ENCODE results near the gene RXRA.

RXRA gene

DNA sequence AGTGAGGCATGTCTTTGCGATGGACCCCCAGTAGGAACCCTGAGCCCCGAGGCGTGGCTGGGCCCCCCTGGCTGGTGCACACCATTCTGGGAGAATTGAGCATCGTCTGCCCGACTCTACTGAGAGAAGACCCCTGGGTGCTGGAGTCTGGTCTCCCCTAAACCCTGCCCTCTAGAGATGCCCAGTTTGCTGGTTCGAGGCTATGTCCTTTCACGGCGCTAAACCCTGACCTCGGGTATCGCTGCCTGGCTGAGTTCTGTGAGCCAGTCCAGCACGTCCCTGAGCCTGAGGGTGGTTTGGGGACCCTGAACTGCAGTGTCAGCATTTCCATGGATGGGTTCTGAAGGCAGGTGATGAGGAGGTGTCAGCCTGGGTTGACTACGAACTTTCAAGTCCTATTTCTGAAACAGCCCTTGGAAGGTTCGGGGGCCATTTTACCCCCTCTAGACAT is 128.8 kb downstream of the RXRA start:
- TF ChIP-seq POLR2AphosphoS5 (IDR thresholded peaks at IDR 0.05; ENCODE audit: low read depth, low read length) (no peak), FOXP2 (optimal IDR thresholded peaks at IDR 0.05; ENCODE audit: borderline replicate concordance, extremely low read depth, extremely low read length, insufficient read depth) (no peak), SIN3A (IDR thresholded peaks at IDR 0.05; ENCODE audit: borderline replicate concordance, insufficient read depth, low read length) (no peak), TAF1 (IDR thresholded peaks at IDR 0.05; ENCODE audit: borderline replicate concordance, insufficient read depth, low read length) (no peak)
- TF ChIP-seq, protein P1, sequence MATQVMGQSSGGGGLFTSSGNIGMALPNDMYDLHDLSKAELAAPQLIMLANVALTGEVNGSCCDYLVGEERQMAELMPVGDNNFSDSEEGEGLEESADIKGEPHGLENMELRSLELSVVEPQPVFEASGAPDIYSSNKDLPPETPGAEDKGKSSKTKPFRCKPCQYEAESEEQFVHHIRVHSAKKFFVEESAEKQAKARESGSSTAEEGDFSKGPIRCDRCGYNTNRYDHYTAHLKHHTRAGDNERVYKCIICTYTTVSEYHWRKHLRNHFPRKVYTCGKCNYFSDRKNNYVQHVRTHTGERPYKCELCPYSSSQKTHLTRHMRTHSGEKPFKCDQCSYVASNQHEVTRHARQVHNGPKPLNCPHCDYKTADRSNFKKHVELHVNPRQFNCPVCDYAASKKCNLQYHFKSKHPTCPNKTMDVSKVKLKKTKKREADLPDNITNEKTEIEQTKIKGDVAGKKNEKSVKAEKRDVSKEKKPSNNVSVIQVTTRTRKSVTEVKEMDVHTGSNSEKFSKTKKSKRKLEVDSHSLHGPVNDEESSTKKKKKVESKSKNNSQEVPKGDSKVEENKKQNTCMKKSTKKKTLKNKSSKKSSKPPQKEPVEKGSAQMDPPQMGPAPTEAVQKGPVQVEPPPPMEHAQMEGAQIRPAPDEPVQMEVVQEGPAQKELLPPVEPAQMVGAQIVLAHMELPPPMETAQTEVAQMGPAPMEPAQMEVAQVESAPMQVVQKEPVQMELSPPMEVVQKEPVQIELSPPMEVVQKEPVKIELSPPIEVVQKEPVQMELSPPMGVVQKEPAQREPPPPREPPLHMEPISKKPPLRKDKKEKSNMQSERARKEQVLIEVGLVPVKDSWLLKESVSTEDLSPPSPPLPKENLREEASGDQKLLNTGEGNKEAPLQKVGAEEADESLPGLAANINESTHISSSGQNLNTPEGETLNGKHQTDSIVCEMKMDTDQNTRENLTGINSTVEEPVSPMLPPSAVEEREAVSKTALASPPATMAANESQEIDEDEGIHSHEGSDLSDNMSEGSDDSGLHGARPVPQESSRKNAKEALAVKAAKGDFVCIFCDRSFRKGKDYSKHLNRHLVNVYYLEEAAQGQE (IDR thresholded peaks at IDR 0.05; ENCODE audit: insufficient read depth in 1 of 2, low read depth in 2 of 2, low read length in 2 of 2) = no peak

DNA sequence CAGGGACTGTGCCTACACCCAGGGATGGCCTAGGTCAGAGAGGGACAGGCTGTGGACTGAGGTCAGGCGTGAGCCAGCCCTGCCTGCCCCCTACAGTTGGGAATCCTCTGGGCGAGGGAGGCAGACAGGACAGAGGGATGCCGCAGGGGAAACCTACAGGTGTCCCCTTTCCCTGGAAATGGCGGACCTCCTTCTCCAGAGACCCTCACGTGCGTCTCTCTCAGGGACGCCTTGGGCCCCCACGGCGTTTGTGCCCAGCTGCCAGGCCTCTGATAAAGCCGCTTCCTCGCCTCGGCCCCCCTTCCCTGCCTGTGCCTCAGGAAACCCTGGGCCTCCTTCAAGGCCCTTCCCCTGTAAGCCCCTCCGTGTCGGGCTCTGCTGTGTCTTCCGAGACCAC is 129.3 kb downstream of the RXRA start:
- no peak for TF ChIP-seq POLR2AphosphoS5 (IDR thresholded peaks at IDR 0.05; ENCODE audit: low read depth, low read length)
- no peak for TF ChIP-seq TAF1 (IDR thresholded peaks at IDR 0.05; ENCODE audit: borderline replicate concordance, insufficient read depth, low read length)
- TF ChIP-seq FOXP2 (optimal IDR thresholded peaks at IDR 0.05; ENCODE audit: borderline replicate concordance, extremely low read depth, extremely low read length, insufficient read depth) = no peak
- TF ChIP-seq, protein P1 (IDR thresholded peaks at IDR 0.05; ENCODE audit: insufficient read depth in 1 of 2, low read depth in 2 of 2, low read length in 2 of 2) = no peak
- no peak for TF ChIP-seq SIN3A (IDR thresholded peaks at IDR 0.05; ENCODE audit: borderline replicate concordance, insufficient read depth, low read length)

DNA sequence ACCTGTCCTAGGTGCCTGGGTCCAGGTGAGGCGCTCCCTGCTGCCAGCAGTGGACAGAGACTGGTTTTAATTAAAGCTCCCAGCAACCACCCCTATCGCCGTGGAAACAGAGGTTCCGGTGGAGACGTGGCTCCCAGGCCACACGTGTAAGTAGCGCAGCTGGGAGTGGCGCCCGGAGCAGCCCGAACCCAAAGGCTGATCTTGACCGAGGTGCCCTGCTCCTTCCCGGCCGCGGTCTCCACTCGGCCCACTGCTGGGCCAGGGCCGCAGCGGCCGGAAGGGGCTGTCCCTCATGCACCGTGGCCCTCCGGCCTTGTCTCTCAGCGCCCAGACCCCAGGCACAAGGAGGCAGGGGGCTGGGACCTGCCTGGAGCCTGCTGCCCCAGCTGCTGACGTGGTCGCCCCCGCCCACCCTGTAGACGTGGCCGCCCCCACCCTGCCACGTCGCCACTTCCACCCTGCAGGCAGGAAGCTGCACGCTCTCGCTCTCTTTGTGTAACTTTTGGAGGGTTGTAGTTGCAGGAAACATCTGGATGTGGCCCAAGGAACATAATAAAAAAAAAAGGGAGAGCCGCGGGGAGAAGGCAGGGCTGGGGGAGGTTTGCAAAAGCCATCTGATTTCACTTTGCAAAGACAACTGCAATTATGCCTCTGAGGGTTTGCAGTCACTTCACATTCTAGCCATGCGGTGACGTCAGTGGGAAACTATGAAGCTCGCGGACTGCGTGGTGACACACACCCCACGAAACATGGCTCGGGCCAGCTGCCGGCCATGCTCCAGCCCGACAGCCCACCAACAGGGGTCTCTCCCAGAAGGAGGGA is 129.9 kb downstream of the RXRA start:
- TF ChIP-seq TAF1 (IDR thresholded peaks at IDR 0.05; ENCODE audit: borderline replicate concordance, insufficient read depth, low read length) (peak; percentile 7; the same call in 1 of the 2 replicates), POLR2AphosphoS5 (IDR thresholded peaks at IDR 0.05; ENCODE audit: low read depth, low read length) (0 out of 2 replicates have a peak, but pooled peaks have one; percentile 30), FOXP2 (optimal IDR thresholded peaks at IDR 0.05; ENCODE audit: borderline replicate concordance, extremely low read depth, extremely low read length, insufficient read depth) (no peak), SIN3A (IDR thresholded peaks at IDR 0.05; ENCODE audit: borderline replicate concordance, insufficient read depth, low read length) (peak; percentile 11; the same call in 1 of the 2 replicates)
- TF ChIP-seq, protein P1 (IDR thresholded peaks at IDR 0.05; ENCODE audit: insufficient read depth in 1 of 2, low read depth in 2 of 2, low read length in 2 of 2) = peak in 1 of 2 experiments; percentile 31; a peak in 1 of 4 replicates

DNA sequence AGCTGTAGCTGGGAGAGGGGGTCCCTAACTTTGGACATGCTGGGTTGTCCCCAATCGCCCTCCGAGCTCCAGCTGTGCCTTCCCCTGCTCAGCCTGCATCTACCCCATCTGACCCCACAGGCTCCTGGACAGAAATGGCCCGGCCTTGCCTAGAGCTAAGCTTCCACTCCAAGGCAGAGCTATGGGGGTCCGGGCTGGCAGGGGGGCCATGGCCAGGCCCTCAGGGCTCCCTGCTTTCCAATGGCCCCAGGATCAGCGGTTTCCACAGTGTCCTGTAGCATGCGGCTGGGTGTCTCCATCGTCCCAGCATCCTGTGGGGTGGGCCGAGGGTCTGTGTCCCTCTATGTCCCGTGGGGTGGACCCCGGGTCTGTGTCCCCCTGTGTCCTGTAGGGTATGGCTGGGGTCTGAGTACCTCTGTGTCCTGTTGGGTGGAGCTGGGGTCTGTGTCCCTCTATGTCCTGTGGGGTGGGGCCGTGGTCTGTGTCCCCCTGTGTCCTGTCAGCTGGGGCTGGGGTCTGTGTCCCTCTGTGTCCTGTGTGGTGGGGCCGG is 130.6 kb downstream of the RXRA start:
- TF ChIP-seq TAF1 (IDR thresholded peaks at IDR 0.05; ENCODE audit: borderline replicate concordance, insufficient read depth, low read length) = no peak

DNA sequence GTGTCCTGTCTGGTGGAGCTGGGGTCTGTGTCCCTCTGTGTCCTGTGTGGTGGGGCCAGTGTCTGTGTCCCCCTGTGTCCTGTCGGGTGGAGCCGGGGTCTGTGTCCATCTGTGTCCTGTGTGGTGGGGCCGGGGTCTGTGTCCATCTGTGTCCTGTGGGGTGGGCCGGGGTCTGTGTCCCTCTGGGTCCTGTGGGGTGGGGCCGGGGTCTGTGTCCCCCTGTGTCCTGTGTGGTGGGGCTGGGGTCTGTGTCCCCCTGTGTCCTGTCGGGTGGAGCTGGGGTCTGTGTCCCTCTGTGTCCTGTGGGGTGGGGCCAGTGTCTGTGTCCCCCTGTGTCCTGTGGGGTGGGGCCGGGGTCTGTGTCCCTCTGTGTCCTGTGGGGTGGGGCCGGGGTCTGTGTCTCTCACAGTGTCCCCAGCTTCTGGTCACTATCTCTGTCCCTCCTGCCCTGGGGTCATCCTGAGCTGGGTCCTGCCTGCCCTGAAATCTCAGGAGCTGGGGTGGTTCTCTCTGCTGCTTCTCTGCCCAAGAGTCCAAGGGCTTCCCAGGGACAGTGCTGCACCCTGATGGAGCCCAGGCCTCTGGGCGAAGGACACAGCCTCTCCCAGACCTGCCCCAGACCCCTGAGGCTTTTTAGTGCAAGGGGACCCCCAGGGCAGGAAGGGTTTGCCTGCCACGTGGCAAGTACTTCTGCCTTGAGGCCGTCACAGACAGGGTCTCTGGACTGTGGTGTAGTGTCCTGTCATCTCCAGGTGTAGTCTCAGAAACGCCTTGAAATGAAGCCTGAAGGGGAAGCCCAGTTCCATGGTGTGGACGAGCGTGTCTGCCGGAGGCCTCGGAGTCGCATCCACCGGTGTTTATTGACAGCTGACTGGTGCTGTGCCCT is 131.3 kb downstream of the RXRA start:
- TF ChIP-seq SIN3A (IDR thresholded peaks at IDR 0.05; ENCODE audit: borderline replicate concordance, insufficient read depth, low read length) (no peak), POLR2AphosphoS5 (IDR thresholded peaks at IDR 0.05; ENCODE audit: low read depth, low read length) (no peak), FOXP2 (optimal IDR thresholded peaks at IDR 0.05; ENCODE audit: borderline replicate concordance, extremely low read depth, extremely low read length, insufficient read depth) (no peak)
- TF ChIP-seq, protein P1 (IDR thresholded peaks at IDR 0.05; ENCODE audit: insufficient read depth in 1 of 2, low read depth in 2 of 2, low read length in 2 of 2) = no peak
